ENCODE measurements around the gene PHC1.

DNA sequence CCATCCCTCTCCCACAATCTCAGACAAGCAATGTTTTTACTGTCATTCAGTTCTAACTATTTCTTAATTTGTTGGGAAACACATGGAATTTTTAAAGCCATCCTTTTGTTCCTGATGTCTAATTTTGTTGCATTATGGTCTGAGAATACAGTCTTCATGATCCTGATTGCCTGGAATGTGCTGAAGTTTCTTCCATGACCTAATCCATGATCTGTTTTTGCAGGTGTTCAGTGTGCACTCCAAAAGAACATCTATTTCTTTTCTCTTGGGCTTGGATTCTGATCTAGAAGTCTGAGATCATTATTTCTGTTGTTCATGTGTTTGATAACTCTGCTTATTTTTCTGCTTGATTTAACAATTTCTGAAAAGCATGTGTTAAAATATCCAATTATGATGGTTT is 43.2 kb upstream of the PHC1 start:
- TF ChIP-seq, protein P1, sequence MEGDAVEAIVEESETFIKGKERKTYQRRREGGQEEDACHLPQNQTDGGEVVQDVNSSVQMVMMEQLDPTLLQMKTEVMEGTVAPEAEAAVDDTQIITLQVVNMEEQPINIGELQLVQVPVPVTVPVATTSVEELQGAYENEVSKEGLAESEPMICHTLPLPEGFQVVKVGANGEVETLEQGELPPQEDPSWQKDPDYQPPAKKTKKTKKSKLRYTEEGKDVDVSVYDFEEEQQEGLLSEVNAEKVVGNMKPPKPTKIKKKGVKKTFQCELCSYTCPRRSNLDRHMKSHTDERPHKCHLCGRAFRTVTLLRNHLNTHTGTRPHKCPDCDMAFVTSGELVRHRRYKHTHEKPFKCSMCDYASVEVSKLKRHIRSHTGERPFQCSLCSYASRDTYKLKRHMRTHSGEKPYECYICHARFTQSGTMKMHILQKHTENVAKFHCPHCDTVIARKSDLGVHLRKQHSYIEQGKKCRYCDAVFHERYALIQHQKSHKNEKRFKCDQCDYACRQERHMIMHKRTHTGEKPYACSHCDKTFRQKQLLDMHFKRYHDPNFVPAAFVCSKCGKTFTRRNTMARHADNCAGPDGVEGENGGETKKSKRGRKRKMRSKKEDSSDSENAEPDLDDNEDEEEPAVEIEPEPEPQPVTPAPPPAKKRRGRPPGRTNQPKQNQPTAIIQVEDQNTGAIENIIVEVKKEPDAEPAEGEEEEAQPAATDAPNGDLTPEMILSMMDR (IDR thresholded peaks at IDR 0.05): no peak
- TF ChIP-seq POLR2A (IDR thresholded peaks at IDR 0.05): no peak

Measured in body of pancreas (tissue), 4 donors.